ENCODE measurements around the gene CRIP1.

The CRIP1 gene

DNA sequence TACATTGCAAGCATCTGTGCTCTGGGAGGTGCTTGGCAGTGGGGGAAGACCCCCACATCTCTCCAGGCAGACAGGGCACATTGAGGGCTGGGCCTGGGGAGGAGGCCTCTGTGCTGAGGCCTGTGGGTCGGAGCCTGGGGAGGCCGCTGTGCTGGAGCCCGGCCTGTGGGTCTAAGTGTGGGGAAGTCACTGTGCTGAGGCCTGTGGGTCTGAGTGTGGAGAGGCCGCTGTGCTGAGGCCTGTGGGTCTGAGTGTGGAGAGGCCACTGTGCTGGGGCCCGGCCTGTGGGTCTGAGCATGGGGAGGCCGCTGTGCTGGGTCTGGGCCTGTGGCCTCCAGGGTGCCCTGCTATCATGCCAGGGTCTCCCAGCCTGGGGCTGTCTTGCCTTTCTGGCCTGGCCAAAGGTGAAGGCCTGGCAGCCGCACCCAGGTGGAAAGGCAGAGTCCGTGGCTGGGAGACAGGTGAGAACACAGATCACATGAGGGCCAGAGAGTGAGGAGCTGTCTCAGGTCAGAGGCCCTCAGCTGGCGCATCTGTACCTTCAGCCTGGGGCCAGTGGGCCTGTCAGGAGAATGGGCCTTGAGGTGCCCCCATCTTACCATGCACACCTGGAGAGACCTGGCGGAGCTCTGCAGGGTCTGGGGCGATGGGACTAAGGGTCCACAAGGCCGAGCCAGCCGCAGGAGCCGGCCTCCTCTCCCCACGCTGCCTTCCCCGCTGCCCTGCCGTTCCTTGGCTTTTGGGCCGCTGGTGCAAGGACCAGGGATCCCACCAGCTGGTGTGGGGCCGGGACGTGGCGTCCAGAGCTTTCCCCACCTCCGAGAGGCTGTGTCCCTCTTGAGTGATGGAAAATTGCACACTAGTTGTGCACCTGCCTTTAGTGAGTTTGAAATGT is 30.7 kb upstream of the CRIP1 start:
- Histone ChIP-seq H3K36me3 (ENCODE audit: insufficient read depth, low read length) (peaks cover 48% of the 10 kb centered on the region; the same call in 1 of the 2 replicates), H3K27ac (no peak overlapping the region), H3K9ac (ENCODE audit: insufficient read length) (no peak overlapping the region), H3K4me3 (no peak overlapping the region), H3K9me3 (ENCODE audit: low read depth, low read length) (no peaks in the 10 kb centered on the region)
- no peak for DNase-seq (ENCODE audit: low read depth, low spot score)
- TF ChIP-seq EZH2 (IDR thresholded peaks at IDR 0.05) (no peak), POLR2AphosphoS5 (IDR thresholded peaks at IDR 0.05; ENCODE audit: borderline replicate concordance, low read depth, low read length) (no peak)

DNA sequence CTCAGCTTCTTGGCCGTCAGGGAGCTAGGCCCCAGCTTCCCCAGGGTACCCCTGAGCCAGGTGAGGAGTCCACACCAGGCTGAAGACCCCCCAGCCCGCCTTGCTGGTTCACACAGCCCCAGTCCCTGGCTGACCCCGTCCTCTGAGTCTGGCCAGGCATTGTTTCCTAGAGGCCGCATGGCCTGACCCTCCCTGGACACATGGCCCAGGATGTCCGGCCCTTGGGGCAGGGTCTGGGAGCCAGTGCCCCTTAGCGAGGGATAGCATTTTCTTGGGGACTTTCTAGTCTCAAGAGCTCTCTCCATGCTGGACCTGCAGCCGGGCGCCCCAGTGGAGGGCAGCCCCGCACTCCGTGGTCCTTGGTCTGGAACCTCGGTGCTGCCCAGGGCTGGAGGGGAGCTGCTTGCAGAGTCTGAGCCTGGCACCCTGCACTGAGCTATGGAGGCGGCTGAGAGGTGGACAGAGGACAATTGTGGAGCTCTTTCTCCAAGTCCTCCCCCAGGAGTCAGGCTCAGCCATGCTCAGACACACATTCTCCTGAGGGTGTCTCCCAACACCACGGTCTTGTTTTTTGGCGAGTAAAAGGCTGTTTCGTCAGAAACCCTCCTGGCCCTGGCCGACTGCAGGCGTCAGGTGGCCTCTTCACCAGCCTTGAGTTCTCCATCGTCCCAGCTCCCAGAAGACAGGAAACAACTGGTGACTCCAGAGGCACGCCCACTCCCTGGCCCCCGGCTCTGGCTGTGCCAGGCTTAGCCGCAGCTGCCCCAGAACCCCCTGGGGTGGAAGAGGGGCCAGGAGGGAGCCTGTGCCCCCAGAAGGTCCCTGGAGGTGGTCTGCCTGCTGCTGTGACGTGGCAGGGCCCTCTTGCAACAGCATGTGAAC is 29.7 kb upstream of the CRIP1 start:
- no peak overlapping the region for H3K9ac ChIP-seq (ENCODE audit: insufficient read length)
- DNase-seq (ENCODE audit: low read depth, low spot score): no peak
- no peak for TF ChIP-seq POLR2AphosphoS5 (IDR thresholded peaks at IDR 0.05; ENCODE audit: borderline replicate concordance, low read depth, low read length)
- TF ChIP-seq EZH2 (IDR thresholded peaks at IDR 0.05): no peak
- no peak for TF ChIP-seq FOXP2 (optimal IDR thresholded peaks at IDR 0.05; ENCODE audit: control extremely low read depth, extremely low read length, insufficient read depth)
- H3K4me3 ChIP-seq: no peak overlapping the region
- H3K36me3 ChIP-seq (ENCODE audit: insufficient read depth, low read length): peaks cover 51% of the 10 kb centered on the region; the same call in 1 of the 2 replicates
- H3K9me3 ChIP-seq (ENCODE audit: low read depth, low read length): no peaks in the 10 kb centered on the region
- no peak overlapping the region for H3K27ac ChIP-seq

DNA sequence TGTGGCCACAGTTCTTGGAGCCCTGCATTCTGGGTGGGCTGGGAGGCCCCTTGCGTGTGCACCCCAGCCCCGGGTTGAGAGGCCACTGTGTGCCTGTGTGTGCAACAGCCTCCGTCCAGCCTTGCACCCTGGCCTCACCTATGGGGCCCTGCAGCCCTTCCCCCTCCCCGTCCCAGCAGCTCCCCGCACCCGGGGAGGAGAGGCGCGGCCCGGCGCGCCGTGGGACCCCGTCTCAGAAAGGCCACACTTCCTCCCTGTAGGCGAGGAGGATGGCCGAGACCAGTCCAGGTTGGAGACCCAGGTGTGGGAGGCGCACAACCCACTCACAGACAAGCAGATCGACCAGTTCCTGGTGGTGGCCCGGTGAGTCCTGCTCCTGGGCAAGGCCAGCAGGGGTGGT is 28.7 kb upstream of the CRIP1 start:
- no peaks in the 10 kb centered on the region for H3K9me3 ChIP-seq (ENCODE audit: low read depth, low read length)
- no peak overlapping the region for H3K4me3 ChIP-seq
- no peak overlapping the region for H3K27ac ChIP-seq
- no peak for TF ChIP-seq EZH2 (IDR thresholded peaks at IDR 0.05)
- TF ChIP-seq POLR2AphosphoS5 (IDR thresholded peaks at IDR 0.05; ENCODE audit: borderline replicate concordance, low read depth, low read length): no peak
- no peak for TF ChIP-seq FOXP2 (optimal IDR thresholded peaks at IDR 0.05; ENCODE audit: control extremely low read depth, extremely low read length, insufficient read depth)
- H3K36me3 ChIP-seq (ENCODE audit: insufficient read depth, low read length): peaks cover 49% of the 10 kb centered on the region; the same call in 1 of the 2 replicates
- DNase-seq (ENCODE audit: low read depth, low spot score): no peak
- no peak overlapping the region for H3K9ac ChIP-seq (ENCODE audit: insufficient read length)

DNA sequence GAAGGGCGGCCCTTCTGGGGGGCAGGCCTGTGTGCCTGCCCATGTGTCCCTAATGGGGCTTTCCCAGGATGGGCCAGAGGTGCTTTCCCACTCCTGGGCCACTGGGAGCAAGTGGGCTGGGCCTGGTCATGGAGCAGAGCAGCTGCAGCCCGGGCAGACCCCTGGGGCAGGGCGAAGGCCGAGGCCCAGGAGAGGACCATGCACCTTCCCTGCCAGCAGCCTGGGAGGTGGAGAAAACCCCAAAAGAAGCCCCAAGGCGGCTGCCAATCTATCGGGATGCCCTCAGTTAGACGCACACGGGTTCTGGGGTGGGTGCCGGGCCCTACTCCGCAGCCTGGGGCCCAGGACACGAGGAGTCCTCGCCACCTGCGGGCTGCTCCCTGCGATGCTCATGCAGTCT is 28.1 kb upstream of the CRIP1 start:
- H3K9me3 ChIP-seq (ENCODE audit: low read depth, low read length): no peaks in the 10 kb centered on the region
- DNase-seq (ENCODE audit: low read depth, low spot score): no peak
- H3K36me3 ChIP-seq (ENCODE audit: insufficient read depth, low read length): peaks cover 53% of the 10 kb centered on the region; the same call in 1 of the 2 replicates
- no peak overlapping the region for H3K4me3 ChIP-seq
- TF ChIP-seq FOXP2 (optimal IDR thresholded peaks at IDR 0.05; ENCODE audit: control extremely low read depth, extremely low read length, insufficient read depth) (no peak), POLR2AphosphoS5 (IDR thresholded peaks at IDR 0.05; ENCODE audit: borderline replicate concordance, low read depth, low read length) (no peak), EZH2 (IDR thresholded peaks at IDR 0.05) (no peak)
- no peak overlapping the region for H3K9ac ChIP-seq (ENCODE audit: insufficient read length)
- no peak overlapping the region for H3K27ac ChIP-seq

DNA sequence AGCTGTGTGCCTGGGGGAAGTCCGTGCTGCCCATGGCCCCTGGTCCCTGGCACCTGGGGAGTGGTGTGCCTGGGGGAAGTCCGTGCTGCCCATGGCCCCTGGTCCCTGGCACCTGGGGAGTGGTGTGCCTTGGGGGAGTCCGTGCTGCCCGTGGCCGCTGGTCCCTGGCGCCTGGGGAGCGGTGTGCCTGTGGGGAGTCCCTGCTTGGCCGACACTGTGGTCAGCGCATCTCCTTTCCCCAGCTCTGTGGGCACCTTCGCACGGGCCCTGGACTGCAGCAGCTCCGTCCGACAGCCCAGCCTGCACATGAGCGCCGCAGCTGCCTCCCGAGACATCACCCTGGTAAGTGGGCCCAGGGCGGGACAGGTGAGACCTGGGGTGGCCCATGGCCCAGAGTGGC is 26.6 kb upstream of the CRIP1 start:
- no peak overlapping the region for H3K4me3 ChIP-seq
- no peak overlapping the region for H3K9ac ChIP-seq (ENCODE audit: insufficient read length)
- DNase-seq (ENCODE audit: low read depth, low spot score): no peak
- no peaks in the 10 kb centered on the region for H3K9me3 ChIP-seq (ENCODE audit: low read depth, low read length)
- no peak overlapping the region for H3K27ac ChIP-seq
- peaks cover 57% of the 10 kb centered on the region; the same call in 1 of the 2 replicates for H3K36me3 ChIP-seq (ENCODE audit: insufficient read depth, low read length)
- no peak for TF ChIP-seq POLR2AphosphoS5 (IDR thresholded peaks at IDR 0.05; ENCODE audit: borderline replicate concordance, low read depth, low read length)
- no peak for TF ChIP-seq FOXP2 (optimal IDR thresholded peaks at IDR 0.05; ENCODE audit: control extremely low read depth, extremely low read length, insufficient read depth)
- TF ChIP-seq EZH2 (IDR thresholded peaks at IDR 0.05): no peak

DNA sequence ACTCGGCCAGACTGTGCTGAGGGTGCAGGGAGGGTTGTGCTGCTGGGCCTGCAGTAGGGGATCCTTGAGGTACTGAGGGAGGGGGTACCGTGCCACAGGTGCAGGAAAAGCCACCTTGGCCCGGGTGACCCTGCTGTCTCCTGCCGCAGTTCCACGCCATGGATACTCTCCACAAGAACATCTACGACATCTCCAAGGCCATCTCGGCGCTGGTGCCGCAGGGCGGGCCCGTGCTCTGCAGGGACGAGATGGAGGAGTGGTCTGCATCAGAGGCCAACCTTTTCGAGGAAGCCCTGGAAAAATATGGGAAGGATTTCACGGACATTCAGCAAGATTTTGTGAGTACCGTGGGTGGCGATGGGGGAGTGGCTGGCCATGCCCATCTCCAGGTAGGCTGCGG is 26.1 kb upstream of the CRIP1 start:
- no peak for TF ChIP-seq EZH2 (IDR thresholded peaks at IDR 0.05)
- TF ChIP-seq FOXP2 (optimal IDR thresholded peaks at IDR 0.05; ENCODE audit: control extremely low read depth, extremely low read length, insufficient read depth): no peak
- no peak; the same call in 1 of the 2 replicates for TF ChIP-seq POLR2AphosphoS5 (IDR thresholded peaks at IDR 0.05; ENCODE audit: borderline replicate concordance, low read depth, low read length)
- no peak overlapping the region for H3K9ac ChIP-seq (ENCODE audit: insufficient read length)
- H3K9me3 ChIP-seq (ENCODE audit: low read depth, low read length): no peaks in the 10 kb centered on the region
- no peak overlapping the region for H3K4me3 ChIP-seq
- no peak for DNase-seq (ENCODE audit: low read depth, low spot score)
- H3K27ac ChIP-seq: no peak overlapping the region
- peaks cover 59% of the 10 kb centered on the region; the same call in 1 of the 2 replicates for H3K36me3 ChIP-seq (ENCODE audit: insufficient read depth, low read length)

DNA sequence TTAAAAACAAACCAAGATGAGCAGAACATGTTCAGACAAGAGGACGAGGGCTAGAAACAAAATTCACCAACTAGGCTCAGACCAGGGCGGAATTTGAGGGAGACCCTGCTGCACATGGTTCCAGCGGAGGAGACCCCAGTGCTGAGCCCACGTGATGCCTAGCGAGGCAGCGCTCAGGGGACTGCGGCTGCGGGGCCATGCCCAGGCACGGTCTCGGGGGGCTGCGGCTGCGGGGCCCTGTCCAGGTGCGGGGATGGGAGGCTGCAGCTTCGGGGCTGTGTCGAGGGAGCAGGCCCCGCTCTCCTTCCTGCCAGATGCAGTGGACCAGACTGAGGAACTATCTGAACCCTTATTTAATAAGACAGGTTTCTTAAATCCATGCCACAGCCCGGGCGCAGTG is 24.8 kb upstream of the CRIP1 start:
- H3K9me3 ChIP-seq (ENCODE audit: low read depth, low read length): no peaks in the 10 kb centered on the region
- no peak overlapping the region for H3K9ac ChIP-seq (ENCODE audit: insufficient read length)
- H3K36me3 ChIP-seq (ENCODE audit: insufficient read depth, low read length): peaks cover 50% of the 10 kb centered on the region; the same call in 1 of the 2 replicates
- H3K4me3 ChIP-seq: no peak overlapping the region
- H3K27ac ChIP-seq: no peak overlapping the region; the same call in 1 of the 2 replicates
- TF ChIP-seq POLR2AphosphoS5 (IDR thresholded peaks at IDR 0.05; ENCODE audit: borderline replicate concordance, low read depth, low read length) (no peak), FOXP2 (optimal IDR thresholded peaks at IDR 0.05; ENCODE audit: control extremely low read depth, extremely low read length, insufficient read depth) (no peak), EZH2 (IDR thresholded peaks at IDR 0.05) (no peak)
- DNase-seq (ENCODE audit: low read depth, low spot score): no peak

DNA sequence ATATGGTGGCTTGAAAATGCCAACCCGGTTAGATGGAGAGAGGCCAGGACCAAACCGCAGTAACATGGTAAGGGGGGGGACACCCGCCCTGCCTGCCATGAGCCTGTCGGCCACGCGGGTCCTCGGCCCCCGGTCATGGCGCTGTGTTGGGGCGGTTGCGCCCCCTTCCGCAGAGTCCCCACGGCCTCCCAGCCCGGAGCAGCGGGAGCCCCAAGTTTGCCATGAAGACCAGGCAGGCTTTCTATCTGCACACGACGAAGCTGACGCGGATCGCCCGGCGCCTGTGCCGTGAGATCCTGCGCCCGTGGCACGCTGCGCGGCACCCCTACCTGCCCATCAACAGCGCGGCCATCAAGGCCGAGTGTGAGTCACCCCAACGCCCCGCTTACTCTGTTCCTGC is 22.2 kb upstream of the CRIP1 start:
- H3K36me3 ChIP-seq (ENCODE audit: insufficient read depth, low read length): peaks cover 59% of the 10 kb centered on the region; the same call in 1 of the 2 replicates
- DNase-seq (ENCODE audit: low read depth, low spot score): no peak

More for the DNA sequence above, 22.2 kb upstream of the CRIP1 start:
- Histone ChIP-seq H3K9ac (ENCODE audit: insufficient read length) (no peak overlapping the region), H3K4me3 (no peak overlapping the region), H3K9me3 (ENCODE audit: low read depth, low read length) (no peaks in the 10 kb centered on the region), H3K27ac (no peak overlapping the region)
- no peak for TF ChIP-seq POLR2AphosphoS5 (IDR thresholded peaks at IDR 0.05; ENCODE audit: borderline replicate concordance, low read depth, low read length)
- TF ChIP-seq FOXP2 (optimal IDR thresholded peaks at IDR 0.05; ENCODE audit: control extremely low read depth, extremely low read length, insufficient read depth): no peak
- TF ChIP-seq EZH2 (IDR thresholded peaks at IDR 0.05): no peak

Data from SK-N-MC (cell line).